ENCODE data around the gene SPATA31C1. TPM values are rescaled to one million over a fixed set of nuclear protein-coding genes. Genes with fewer than 3 reads are reported as not detected.

SPATA31C1 gene
- total RNA-seq, 1 experiment from 2014 or later: not detected

DNA sequence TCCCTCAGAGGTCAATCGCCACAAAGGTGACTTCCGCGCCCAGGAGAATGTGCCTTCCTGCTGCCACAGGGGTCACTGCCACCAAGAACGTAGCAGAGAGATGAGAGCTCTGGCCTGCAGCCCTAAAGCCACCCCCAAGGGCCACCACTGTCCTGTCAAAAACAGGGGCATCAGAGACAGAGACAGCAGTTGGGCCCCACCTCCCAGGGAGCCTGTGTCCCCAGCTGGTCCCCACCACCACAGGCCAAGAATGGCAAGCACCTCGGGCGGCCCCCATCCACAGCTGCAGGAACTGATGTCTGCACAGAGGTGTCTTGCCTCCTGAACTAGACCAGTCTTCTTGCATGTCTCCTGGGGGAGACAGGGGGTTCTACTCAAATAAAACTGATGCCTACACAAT is 29.3 kb upstream of the SPATA31C1 start:
- no peaks in the 10 kb centered on the region for H3K9me2 ChIP-seq (ENCODE audit: insufficient read depth)
- H3K9ac ChIP-seq (ENCODE audit: low read length): no peak overlapping the region
- POLR2A ChIA-PET: no interaction called here
- H3K36me3 ChIP-seq (ENCODE audit: control insufficient read depth in 1 of 2, insufficient read depth in 2 of 2, low read length in 2 of 2): no peaks in the 10 kb centered on the region
- CTCF ChIA-PET: no interaction called here
- H3K4me3 ChIP-seq (replicated peaks in 1 of 2; ENCODE audit: low read depth in 1 of 2, low read length in 2 of 2): no peak overlapping the region
- H3K79me2 ChIP-seq (ENCODE audit: insufficient read depth, low read length): no peaks in the 10 kb centered on the region
- ATAC-seq (no peak), DNase-seq (ENCODE audit: low read depth, low spot score) (no peak)
- H3K4me2 ChIP-seq (ENCODE audit: low read length): no peak overlapping the region
- H2AFZ ChIP-seq (ENCODE audit: low read depth, low read length, poor library complexity, severe bottlenecking): no peak overlapping the region
- no peak for TF ChIP-seq SIN3A (IDR thresholded peaks at IDR 0.05; ENCODE audit: low read depth)
- TF ChIP-seq, protein P1, sequence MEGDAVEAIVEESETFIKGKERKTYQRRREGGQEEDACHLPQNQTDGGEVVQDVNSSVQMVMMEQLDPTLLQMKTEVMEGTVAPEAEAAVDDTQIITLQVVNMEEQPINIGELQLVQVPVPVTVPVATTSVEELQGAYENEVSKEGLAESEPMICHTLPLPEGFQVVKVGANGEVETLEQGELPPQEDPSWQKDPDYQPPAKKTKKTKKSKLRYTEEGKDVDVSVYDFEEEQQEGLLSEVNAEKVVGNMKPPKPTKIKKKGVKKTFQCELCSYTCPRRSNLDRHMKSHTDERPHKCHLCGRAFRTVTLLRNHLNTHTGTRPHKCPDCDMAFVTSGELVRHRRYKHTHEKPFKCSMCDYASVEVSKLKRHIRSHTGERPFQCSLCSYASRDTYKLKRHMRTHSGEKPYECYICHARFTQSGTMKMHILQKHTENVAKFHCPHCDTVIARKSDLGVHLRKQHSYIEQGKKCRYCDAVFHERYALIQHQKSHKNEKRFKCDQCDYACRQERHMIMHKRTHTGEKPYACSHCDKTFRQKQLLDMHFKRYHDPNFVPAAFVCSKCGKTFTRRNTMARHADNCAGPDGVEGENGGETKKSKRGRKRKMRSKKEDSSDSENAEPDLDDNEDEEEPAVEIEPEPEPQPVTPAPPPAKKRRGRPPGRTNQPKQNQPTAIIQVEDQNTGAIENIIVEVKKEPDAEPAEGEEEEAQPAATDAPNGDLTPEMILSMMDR (IDR thresholded peaks at IDR 0.05 in 2 of 3, conservative IDR thresholded peaks at IDR 0.05 in 1 of 3; ENCODE audit: borderline replicate concordance in 1 of 3, insufficient read depth in 1 of 3, low read depth in 2 of 3, low read length in 2 of 3): no peak
- no peak for TF ChIP-seq CBX3 (IDR thresholded peaks at IDR 0.05; ENCODE audit: low read depth)
- TF ChIP-seq, protein P2, sequence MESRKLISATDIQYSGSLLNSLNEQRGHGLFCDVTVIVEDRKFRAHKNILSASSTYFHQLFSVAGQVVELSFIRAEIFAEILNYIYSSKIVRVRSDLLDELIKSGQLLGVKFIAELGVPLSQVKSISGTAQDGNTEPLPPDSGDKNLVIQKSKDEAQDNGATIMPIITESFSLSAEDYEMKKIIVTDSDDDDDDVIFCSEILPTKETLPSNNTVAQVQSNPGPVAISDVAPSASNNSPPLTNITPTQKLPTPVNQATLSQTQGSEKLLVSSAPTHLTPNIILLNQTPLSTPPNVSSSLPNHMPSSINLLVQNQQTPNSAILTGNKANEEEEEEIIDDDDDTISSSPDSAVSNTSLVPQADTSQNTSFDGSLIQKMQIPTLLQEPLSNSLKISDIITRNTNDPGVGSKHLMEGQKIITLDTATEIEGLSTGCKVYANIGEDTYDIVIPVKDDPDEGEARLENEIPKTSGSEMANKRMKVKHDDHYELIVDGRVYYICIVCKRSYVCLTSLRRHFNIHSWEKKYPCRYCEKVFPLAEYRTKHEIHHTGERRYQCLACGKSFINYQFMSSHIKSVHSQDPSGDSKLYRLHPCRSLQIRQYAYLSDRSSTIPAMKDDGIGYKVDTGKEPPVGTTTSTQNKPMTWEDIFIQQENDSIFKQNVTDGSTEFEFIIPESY (IDR thresholded peaks at IDR 0.05; ENCODE audit: extremely low read depth, insufficient replicate concordance, low read length): no peak
- no peak for TF ChIP-seq ZNF274 (IDR thresholded peaks at IDR 0.05; ENCODE audit: low read depth, low read length)
- TF ChIP-seq POLR2A (IDR thresholded peaks at IDR 0.05; ENCODE audit: borderline replicate concordance, extremely low read depth, insufficient read depth, insufficient read length): no peak
- TF ChIP-seq TCF7L2 (IDR thresholded peaks at IDR 0.05; ENCODE audit: borderline replicate concordance, extremely low read depth, insufficient read depth, insufficient read length): no peak
- TF ChIP-seq, protein P3, sequence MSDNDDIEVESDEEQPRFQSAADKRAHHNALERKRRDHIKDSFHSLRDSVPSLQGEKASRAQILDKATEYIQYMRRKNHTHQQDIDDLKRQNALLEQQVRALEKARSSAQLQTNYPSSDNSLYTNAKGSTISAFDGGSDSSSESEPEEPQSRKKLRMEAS (IDR thresholded peaks at IDR 0.05): no peak
- no peak for TF ChIP-seq EZH2 (IDR thresholded peaks at IDR 0.05)
- TF ChIP-seq, protein P4, sequence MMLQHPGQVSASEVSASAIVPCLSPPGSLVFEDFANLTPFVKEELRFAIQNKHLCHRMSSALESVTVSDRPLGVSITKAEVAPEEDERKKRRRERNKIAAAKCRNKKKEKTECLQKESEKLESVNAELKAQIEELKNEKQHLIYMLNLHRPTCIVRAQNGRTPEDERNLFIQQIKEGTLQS (IDR thresholded peaks at IDR 0.05): no peak
- TF ChIP-seq RAD21 (IDR thresholded peaks at IDR 0.05; ENCODE audit: low read depth): no peak
- no peak for TF ChIP-seq CEBPB (IDR thresholded peaks at IDR 0.05; ENCODE audit: low read depth)
- no peak for TF ChIP-seq SP1 (IDR thresholded peaks at IDR 0.05; ENCODE audit: low read depth)
- TF ChIP-seq YY1 (IDR thresholded peaks at IDR 0.05; ENCODE audit: extremely low read depth, insufficient replicate concordance, low read depth, low read length): no peak
- intact Hi-C loops (cut with micrococcal nuclease): no loop called here
- H3K9me3 ChIP-seq (ENCODE audit: control insufficient read depth in 1 of 2, insufficient read depth in 1 of 2, low read depth in 1 of 2, low read length in 2 of 2): no peaks in the 10 kb centered on the region
- H3K27ac ChIP-seq (ENCODE audit: low read depth, low read length): no peak overlapping the region
- no TSS peak for BruUV-seq (replicated peaks)
- no peaks in the 10 kb centered on the region for H3K27me3 ChIP-seq (ENCODE audit: insufficient read depth, low read length)
- RAD21 ChIA-PET (ENCODE audit: low non-redundant PET in 1 of 2, low total read pairs in 2 of 2, uncharacterized antibody in 2 of 2, unreplicated experiment in 2 of 2): no interaction called here
- no peaks in the 10 kb centered on the region for H3K4me1 ChIP-seq (ENCODE audit: control insufficient read depth in 1 of 2, insufficient read depth in 2 of 2, low read length in 2 of 2)
- no peaks in the 10 kb centered on the region for H4K20me1 ChIP-seq (ENCODE audit: insufficient read depth)

Data from HCT116 (cell line).